Urothelium cell line (cell line): ENCODE measurements around the gene WDR45.
A peak's percentile ranks its signal among the peaks of the same experiment; 100 is the strongest.

Experiments
- DNase-seq: peaks from one replicate; pipeline ENCODE4 v3.0.0; 2011; ENCODE audit warnings: low spot score, mixed read lengths
- FAIRE-seq: peaks from 2 replicates; lab custom pipeline; 2011; peaks lifted over from hg19 to GRCh38; lab: Jason Lieb, UNC

Gene WDR45

GRCh38 chrX:49075347-49075746 lies 4.3 kb downstream of the WDR45 start:
- DNase-seq: no peak
- no peak for FAIRE-seq

DNA sequence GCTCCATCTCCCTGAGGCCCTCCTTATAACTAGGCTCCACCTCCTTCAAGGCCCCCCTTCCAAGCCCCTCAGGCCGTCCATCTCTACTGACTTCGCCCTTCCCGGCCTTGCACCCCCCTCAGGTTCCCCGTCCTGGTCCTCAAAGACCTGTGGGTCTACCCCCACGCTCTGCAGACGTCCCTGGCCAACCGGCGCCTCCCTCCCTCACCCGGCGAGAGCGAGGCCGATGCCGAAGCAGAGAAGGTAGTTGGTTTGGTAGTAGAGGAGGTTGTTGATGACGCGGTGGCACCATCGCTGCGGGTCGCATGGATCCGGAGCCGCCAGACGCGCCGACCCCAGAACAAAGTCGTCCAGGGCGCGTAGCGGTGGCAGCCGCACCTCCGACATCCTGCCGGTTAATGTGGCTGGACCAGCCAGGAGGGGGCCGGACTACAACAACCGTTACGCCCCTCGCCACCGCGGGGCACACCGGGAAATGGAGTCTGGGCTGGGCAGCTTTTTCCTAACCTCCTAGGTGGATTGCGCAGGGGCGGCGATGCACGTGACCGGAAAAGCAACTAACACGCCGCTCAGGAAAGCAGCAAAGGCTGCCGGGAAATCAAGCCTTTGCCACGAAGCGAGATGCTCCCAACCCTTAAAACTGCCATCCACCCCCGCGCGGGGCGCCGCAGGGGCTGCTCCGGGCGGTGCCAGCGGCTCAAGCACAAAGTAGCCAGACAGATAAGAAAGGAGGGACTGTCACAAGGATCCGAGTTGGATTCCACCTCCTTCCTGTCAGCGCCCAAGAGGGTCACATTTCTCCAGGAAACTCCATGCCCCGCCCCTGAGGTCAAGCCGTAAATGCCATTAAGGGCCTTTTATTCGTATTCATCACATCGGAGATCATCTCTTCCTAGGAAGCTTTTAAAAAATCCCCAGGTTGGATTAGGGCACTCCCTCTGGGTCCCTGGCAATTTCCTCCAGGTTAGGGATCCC lies 5.8 kb downstream of the WDR45 start, which contains the start of gene PRAF2:
TSS of gene PRAF2 (minus strand) at position 402 of the 975 bp plus-strand sequence. CDS start at position 387, 15 bp downstream.
- no peak for FAIRE-seq
- peak; percentile 91 for DNase-seq

DNA sequence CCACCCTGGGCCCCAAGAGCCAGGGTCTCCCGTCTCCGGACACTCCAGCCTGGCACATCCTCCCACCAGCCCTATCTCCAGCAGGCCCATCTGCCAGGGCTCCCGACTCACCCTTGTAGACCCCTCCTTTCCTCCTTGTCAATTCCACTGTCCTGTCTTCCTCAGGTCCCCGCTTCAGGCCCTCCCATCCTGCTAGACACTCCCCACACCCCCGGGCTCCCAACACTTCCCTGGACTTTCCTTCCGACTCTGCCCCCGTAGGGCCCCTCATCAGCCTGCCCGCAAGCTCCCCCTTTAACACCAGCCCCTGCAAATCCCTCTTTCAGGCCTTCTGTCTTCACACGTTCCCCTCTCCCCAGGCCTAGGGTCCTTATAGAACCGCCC lies 7.0 kb downstream of the WDR45 start:
- no peak for FAIRE-seq
- no peak for DNase-seq

- no peak for FAIRE-seq
- DNase-seq: no peak
Observed at GRCh38 chrX:49071877-49072711, 7.6 kb downstream of the WDR45 start.

- DNase-seq: no peak
- no peak for FAIRE-seq
Observed at GRCh38 chrX:49070988-49071387, 8.7 kb downstream of the WDR45 start.

DNA sequence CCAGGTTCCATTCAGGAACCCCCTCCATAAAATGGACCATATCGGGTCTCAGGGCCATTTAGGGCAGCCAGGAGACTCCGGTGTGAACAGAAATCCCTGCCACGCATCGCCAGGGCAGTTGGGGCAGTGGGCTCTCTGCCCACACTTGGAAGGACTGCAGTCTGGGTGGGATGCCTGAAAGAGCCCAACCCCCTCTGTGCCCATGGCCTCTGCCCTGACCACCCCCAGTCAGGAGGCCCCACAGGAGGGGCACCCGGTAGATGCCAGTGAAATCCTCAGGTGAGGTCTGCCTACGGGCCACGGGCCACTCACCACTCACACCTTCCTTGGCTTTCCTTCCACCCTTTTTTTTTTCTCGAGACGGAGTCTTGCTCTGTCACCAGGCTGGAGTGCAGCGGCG lies 10.6 kb downstream of the WDR45 start:
- FAIRE-seq: no peak
- DNase-seq: no peak

GRCh38 chrX:49067285-49068120 lies 12.2 kb downstream of the WDR45 start:
- FAIRE-seq: no peak
- DNase-seq: no peak

GRCh38 chrX:49066690-49067089 lies 13.0 kb downstream of the WDR45 start:
- FAIRE-seq (no peak), DNase-seq (no peak)

DNA sequence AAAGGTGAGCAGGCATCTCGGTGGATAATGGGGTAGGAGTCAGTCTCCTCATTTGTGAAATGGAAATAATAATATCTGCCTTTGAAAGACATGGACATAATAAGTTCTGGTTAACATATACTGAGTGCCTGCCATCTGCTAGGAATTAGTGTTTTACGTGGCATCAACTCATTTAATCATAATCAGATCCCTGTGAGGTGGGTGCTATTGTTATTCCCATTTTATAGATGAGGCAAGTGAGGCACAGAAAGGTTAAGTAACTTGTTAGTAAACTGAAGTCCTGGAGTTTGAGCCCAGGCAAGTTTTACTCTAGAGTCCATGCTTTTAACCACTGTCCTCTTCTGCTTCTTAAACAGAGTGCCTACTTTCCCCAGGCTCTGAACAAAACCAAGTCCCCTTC lies 13.4 kb downstream of the WDR45 start:
- DNase-seq (no peak), FAIRE-seq (no peak)

GRCh38 chrX:49064735-49065134 lies 15.0 kb downstream of the WDR45 start:
- no peak for FAIRE-seq
- no peak for DNase-seq

GRCh38 chrX:49064303-49064702 lies 15.4 kb downstream of the WDR45 start:
- no peak for DNase-seq
- no peak for FAIRE-seq

DNA sequence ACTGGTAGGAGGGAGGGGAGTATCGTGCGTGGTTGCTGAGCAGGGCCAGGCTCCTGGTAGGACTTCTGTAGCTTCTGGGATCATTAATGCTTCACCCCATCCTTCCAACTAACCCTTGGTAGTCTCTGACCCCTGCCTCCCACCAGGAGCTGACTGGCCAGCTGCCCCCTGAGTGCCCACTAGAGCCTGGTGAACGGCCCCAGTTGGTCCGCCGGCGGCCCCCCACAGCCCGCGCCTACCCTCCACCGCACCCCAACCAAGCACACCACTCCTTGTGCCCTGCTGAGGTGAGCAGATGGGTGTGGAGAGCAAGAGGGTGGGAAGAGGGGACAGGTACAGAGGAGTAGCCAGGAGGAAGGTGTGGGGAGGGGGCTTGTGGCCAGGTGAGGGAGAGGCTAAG lies 16.0 kb downstream of the WDR45 start:
- DNase-seq (no peak), FAIRE-seq (no peak)

DNA sequence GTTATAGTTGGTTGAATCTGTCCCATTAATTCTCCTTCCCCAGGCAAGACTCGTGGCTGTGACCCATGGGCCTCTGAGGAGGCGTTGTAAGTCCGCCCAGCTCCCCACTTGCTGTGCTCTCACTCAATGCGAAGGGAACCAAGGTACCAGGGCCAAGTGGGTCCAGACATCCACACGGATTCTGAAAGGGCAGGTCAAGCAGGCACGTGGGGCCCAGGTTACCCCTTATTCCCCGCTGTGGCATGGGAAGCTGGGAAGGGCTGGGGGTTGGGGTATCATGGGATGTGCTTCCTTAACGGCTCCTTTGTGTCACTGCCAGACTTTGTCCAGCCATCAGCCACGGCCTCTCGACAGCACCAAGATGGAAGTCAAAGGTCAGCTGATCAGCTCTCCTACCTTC lies 17.8 kb downstream of the WDR45 start:
- DNase-seq (no peak), FAIRE-seq (no peak)

- FAIRE-seq (no peak), DNase-seq (no peak)
Observed at GRCh38 chrX:49061490-49061889, 18.2 kb downstream of the WDR45 start.

GRCh38 chrX:49060914-49061313 lies 18.8 kb downstream of the WDR45 start:
- DNase-seq (no peak), FAIRE-seq (no peak)

DNA sequence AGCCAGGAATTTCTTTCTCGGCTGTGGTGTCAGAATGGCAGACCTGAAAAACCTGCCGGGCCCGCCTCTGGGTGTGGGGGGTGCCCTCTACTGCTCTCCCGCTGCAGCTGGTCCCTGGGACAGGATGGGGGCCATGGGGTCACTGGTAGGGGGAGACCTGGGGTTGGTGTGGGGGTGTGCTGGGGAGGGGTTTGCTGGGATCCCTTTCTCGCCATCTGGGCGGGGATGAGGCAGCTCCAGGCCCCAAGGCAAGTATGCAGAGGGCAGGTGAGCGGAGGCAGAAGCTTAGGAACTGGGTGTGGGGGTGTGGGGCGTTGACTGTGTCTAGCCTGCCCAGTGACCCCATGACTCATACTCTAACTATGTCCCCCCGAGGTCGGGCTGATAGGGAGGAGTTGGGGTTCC lies 20.0 kb downstream of the WDR45 start:
- no peak for FAIRE-seq
- no peak for DNase-seq

DNA sequence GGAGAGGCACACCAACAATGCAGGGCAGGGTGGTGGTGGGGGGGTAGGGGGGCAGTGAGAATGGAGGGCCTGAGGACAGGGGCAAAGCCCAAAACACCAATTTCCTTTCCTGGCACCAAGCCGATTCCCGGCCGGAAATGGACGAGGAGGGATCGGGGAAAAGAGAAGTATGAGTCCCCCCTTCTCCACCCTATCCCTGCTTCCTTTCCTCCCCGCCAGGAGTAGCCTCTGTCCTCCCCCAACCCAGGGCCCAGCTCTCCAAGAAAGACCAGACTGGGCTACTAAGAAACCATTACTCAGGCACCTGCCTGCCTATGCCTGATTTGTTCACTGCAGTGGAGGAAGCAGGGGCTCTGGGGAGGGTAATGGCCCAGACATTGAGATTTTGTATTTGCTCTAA lies 20.5 kb downstream of the WDR45 start:
- DNase-seq (no peak), FAIRE-seq (no peak)

DNA sequence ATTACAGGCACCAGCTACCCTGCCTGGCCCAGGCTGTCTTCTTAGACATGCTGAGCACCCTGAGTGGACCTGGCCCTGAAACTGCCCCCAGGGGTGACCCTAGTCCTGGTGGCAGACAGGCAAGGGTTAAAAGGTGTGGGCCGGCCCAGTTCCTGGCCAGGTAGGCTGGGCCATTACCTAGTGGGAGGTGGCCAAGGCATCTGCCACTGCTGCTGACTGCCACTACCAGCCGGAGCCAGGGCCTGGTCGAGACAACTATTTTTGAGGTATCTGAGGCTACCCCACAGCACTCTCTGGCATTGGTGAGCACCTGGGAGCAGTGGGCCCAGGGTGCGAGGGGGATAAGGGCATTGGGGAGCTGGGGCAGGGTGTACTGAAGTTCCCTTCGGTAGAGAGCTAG lies 20.9 kb downstream of the WDR45 start, which contains the start of gene CCDC120:
TSS of gene CCDC120 (plus strand) at position 206 of the 400 bp plus-strand sequence. CDS start 3,043 bp downstream, outside the sequence.
- DNase-seq: no peak
- FAIRE-seq: no peak

GRCh38 chrX:49054073-49054762 lies 25.5 kb downstream of the WDR45 start:
- no peak for FAIRE-seq
- no peak for DNase-seq
